Activated CD8-positive, alpha-beta T cell treated with anti-CD3 and anti-CD28 coated beads for 36 hours (primary cell): ENCODE data around the gene REXO1. TPM values are rescaled to one million over a fixed set of nuclear protein-coding genes. Genes with fewer than 3 reads are reported as not detected.

Experiments
- ATAC-seq: fragments of 200-7000 bp; cut with Tn5 transposase; one replicate; pipeline ENCODE4 v1.10.0; 2021; ENCODE audit warnings: mild to moderate bottlenecking, moderate library complexity
- CTCF ChIA-PET: fragments of 350-600 bp; sonication (Branson Sonifier 250); formaldehyde crosslinking; loops from one replicate; lab custom pipeline; 2021; ENCODE audit warnings: antibody characterized with exemption; lab: Charles Lee
- POLR2A ChIA-PET: fragments of 350-600 bp; sonication (Branson Sonifier 250); formaldehyde crosslinking; loops from one replicate; lab custom pipeline; 2021; ENCODE audit warnings: antibody characterized with exemption; lab: Charles Lee
- DNase-seq: peaks from one replicate; pipeline ENCODE4 v3.0.0-alpha.2; 2020
- H3K27ac Mint-ChIP-seq: one replicate; pipeline ENCODE4 v1.8.0; 2021; ENCODE audit warnings: mild to moderate bottlenecking, mixed read lengths
- H3K27me3 Mint-ChIP-seq: one replicate; pipeline ENCODE4 v1.8.0; 2021; ENCODE audit warnings: mixed read lengths
- H3K36me3 Mint-ChIP-seq: one replicate; pipeline ENCODE4 v1.8.0; 2021; ENCODE audit warnings: low read depth, mixed read lengths
- H3K4me1 Mint-ChIP-seq: one replicate; pipeline ENCODE4 v1.8.0; 2021; ENCODE audit warnings: low read depth, mixed read lengths
- H3K4me3 Mint-ChIP-seq: one replicate; pipeline ENCODE4 v1.8.0; 2021; ENCODE audit warnings: mild to moderate bottlenecking, moderate library complexity, mixed read lengths
- H3K9me3 Mint-ChIP-seq: one replicate; pipeline ENCODE4 v1.8.0; 2021; ENCODE audit warnings: mixed read lengths
- intact Hi-C: fragments of 100-400 bp; cut with micrococcal nuclease; formaldehyde crosslinking; loops from one replicate; pipeline ENCODE4 v1.10.0; 2022
- microRNA-seq: library from miRNA; unstranded; fragments of <30 nt; microRNA quantifications from one replicate; pipeline ENCODE4 v1.2.0, GENCODE V29; 2022; ENCODE audit warnings: borderline microRNAs expressed, borderline replicate concordance
- total RNA-seq, 2 experiments: library from RNA; stranded (reverse); gene quantifications; one replicate each; pipeline ENCODE4 v1.2.3, GENCODE V29; 2021
- TF ChIP-seq, protein P1 (sequence below): fragments of 200-600 bp; IDR thresholded peaks from one replicate; pipeline ENCODE4 v1.8.0; 2022; ENCODE audit warnings: antibody characterized with exemption, mild to moderate bottlenecking

Gene REXO1
- total RNA-seq, 2 experiments from 2014 or later, result 43.4 to 46.8 TPM

DNA sequence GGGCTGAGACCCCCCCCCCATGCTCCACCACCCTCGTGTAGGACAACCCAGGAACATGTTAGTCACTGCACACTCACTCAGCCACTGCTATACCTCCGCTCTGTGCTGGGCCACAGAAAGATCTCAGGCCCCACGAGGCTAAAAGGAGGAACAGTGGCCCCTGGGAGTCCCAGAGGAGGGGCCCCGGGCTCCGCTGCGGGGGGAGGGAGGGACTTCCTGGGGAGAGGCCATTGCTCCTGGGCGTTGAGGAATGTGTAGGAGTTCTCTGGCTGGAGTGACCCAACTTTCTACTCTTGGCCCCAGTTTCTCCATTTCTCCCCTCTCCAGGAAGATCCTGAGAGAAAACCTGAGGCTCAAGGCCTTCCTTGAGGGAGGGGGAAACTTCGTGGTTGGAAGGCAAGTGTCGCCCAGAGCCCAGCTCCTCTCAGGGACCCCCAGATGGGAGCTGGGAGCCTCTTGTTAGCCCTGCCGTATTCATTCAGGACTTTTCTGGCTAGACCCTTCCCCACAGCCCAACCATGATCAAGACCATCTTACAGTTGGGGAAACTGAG lies 81.4 kb downstream of the REXO1 start:
- peaks cover 4% of the 10 kb centered on the region for H3K36me3 Mint-ChIP-seq
- intact Hi-C loops, result loop anchor here (5.0 to 10.0 kb wide), 2 partner anchors 92 to 160 kb away; partner anchors contain the start of gene UQCR11

DNA sequence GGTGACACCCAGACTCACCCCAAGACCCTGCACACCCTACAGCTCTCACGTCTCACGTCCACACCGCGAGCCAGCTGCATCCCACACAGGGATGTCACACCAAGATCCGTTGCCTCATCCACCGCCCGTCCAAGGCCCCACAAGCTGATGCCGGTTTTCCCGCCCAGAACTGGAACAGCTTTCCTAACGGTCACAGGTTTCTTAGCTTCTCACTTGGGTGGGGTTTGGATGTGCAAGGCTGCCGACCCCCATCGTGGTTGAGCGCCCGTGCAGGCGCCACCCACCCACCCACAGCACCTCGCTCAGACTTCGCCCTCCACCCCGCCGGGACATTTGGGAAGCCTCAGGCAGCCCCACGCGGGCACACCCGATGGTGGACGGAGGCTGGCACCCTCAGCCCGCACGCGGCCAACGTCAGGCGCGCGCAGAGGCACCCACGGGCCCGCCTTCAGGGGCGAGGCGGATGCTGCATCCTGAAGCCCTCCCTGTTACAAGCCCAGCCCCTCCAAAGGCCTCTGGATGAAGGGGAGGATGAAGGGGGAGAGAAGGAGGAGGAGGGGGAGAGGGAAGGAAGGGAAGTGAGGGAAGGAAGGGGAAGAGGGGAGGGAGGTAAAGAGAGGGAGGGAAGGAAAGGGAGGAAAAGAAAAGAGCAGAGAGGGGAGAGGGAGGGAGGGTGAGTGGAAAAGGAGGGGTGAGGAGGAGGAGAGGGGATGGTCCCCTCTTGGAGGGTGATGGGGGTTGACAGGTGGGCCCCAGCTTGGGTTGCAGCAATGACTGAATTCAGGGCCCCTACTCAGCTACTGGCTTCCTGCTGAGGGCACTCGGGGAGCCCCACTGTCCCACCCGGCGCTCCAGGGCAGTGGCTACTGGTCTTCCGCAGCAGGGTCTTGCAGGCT lies 82.1 kb downstream of the REXO1 start:
- no peak overlapping the region for H3K4me3 Mint-ChIP-seq
- TF ChIP-seq, protein P1, sequence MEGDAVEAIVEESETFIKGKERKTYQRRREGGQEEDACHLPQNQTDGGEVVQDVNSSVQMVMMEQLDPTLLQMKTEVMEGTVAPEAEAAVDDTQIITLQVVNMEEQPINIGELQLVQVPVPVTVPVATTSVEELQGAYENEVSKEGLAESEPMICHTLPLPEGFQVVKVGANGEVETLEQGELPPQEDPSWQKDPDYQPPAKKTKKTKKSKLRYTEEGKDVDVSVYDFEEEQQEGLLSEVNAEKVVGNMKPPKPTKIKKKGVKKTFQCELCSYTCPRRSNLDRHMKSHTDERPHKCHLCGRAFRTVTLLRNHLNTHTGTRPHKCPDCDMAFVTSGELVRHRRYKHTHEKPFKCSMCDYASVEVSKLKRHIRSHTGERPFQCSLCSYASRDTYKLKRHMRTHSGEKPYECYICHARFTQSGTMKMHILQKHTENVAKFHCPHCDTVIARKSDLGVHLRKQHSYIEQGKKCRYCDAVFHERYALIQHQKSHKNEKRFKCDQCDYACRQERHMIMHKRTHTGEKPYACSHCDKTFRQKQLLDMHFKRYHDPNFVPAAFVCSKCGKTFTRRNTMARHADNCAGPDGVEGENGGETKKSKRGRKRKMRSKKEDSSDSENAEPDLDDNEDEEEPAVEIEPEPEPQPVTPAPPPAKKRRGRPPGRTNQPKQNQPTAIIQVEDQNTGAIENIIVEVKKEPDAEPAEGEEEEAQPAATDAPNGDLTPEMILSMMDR, result no peak

More for the DNA sequence above, 81.4 kb downstream of the REXO1 start:
- H3K9me3 Mint-ChIP-seq, result peaks cover 14% of the 10 kb centered on the region
- peaks cover 67% of the 10 kb centered on the region for H3K27me3 Mint-ChIP-seq
- ATAC-seq, result peak; percentile 40
- no peak overlapping the region for H3K4me3 Mint-ChIP-seq
- H3K4me1 Mint-ChIP-seq, result peaks cover 2% of the 10 kb centered on the region
- DNase-seq, result peak; percentile 43
- no peak overlapping the region for H3K27ac Mint-ChIP-seq
- POLR2A ChIA-PET, result interaction anchor here (0.6 kb wide), 1 partner anchor 326 kb away, joined by 3 read pairs; no protein-coding TSS in a partner anchor
- CTCF ChIA-PET, result interaction anchor here (0.7 to 5.0 kb wide), 10 partner anchors 12 to 223 kb away, joined by 3 to 52 read pairs (median 8); no protein-coding TSS in a partner anchor
- TF ChIP-seq, protein P1, result no peak

More for the DNA sequence above, 82.1 kb downstream of the REXO1 start:
- ATAC-seq (peak; percentile 19), DNase-seq (no peak)
- intact Hi-C loops, result loop anchor here (5.0 to 10.0 kb wide), 2 partner anchors 91 to 159 kb away; partner anchors contain the start of gene UQCR11
- H3K9me3 Mint-ChIP-seq, result peaks cover 11% of the 10 kb centered on the region
- POLR2A ChIA-PET, result interaction anchor here (0.9 kb wide), 1 partner anchor 15 kb away, joined by 4 read pairs; no protein-coding TSS in a partner anchor
- H3K27ac Mint-ChIP-seq, result no peak overlapping the region
- peaks cover 69% of the 10 kb centered on the region for H3K27me3 Mint-ChIP-seq
- CTCF ChIA-PET, result interaction anchor here (0.7 to 5.0 kb wide), 11 partner anchors 11 to 222 kb away, joined by 3 to 52 read pairs (median 5); no protein-coding TSS in a partner anchor
- H3K4me1 Mint-ChIP-seq, result peaks cover 2% of the 10 kb centered on the region
- H3K36me3 Mint-ChIP-seq, result peaks cover 4% of the 10 kb centered on the region

Small RNA genes within 50 kb of the gene (microRNA-seq; reads per million reads assigned to microRNA genes)
- gene MIR1909, result 3.3 reads per million, percentile 8 among the genes with 10 or more reads in this experiment

Other genes starting within 250 kb of the REXO1 start
- gene UQCR11, start 243.0 kb downstream of the REXO1 start, total RNA-seq, result 100 to 1,000 TPM; 231 TPM
- 100 to 1,000 TPM; 124 to 126 TPM for gene TCF3, start 195.9 kb downstream of the REXO1 start, total RNA-seq
- not detected for gene ONECUT3, start 95.0 kb downstream of the REXO1 start, total RNA-seq
- gene ATP8B3, start 36.2 kb downstream of the REXO1 start, total RNA-seq, result 1 to 10 TPM; 5.8 to 8.2 TPM
- 10 to 100 TPM; 25.6 to 27.7 TPM for gene KLF16, start 15.1 kb upstream of the REXO1 start, total RNA-seq
- gene ABHD17A, start 37.0 kb upstream of the REXO1 start, total RNA-seq, result 100 to 1,000 TPM; 112 to 113 TPM
- 1 to 10 TPM; 5.3 to 6.7 TPM for gene ADAT3, start 56.9 kb upstream of the REXO1 start, total RNA-seq
- gene SCAMP4, start 56.9 kb upstream of the REXO1 start, total RNA-seq, result 10 to 100 TPM; 23.1 to 25.1 TPM
- 10 to 100 TPM; 51.9 to 57.5 TPM for gene CSNK1G2, start 92.7 kb upstream of the REXO1 start, total RNA-seq
- 10 to 100 TPM; 36.5 to 44.6 TPM for gene BTBD2, start 167.2 kb upstream of the REXO1 start, total RNA-seq
- 100 to 1,000 TPM; 323 to 327 TPM for gene MKNK2, start 202.8 kb upstream of the REXO1 start, total RNA-seq
- gene MOB3A, start 247.8 kb upstream of the REXO1 start, total RNA-seq, result 100 to 1,000 TPM; 175 to 185 TPM
- gene IZUMO4, start 248.4 kb upstream of the REXO1 start, total RNA-seq, result 10 to 100 TPM; 22.6 to 23.0 TPM